GM12872 (cell line): ENCODE measurements around the gene PTPN5.

Experiments
- CTCF ChIP-seq: IDR thresholded peaks from 3 replicates; pipeline ENCODE4 v1.5.1; 2011; ENCODE audit warnings: low read depth, mild to moderate bottlenecking, low read length, moderate library complexity; ENCODE audit not compliant: insufficient read depth

Gene PTPN5

GRCh38 chr11:18765554-18765953 is 26.0 kb downstream of the PTPN5 start:
- no peak for TF ChIP-seq CTCF

GRCh38 chr11:18761741-18762140 is 29.9 kb downstream of the PTPN5 start:
- TF ChIP-seq CTCF: no peak

GRCh38 chr11:18761144-18761543 is 30.5 kb downstream of the PTPN5 start:
- no peak for TF ChIP-seq CTCF

- TF ChIP-seq CTCF: no peak
These were observed 33.8 kb downstream of the PTPN5 start for GRCh38 chr11:18757811-18758210.

- TF ChIP-seq CTCF: no peak
These were observed 34.7 kb downstream of the PTPN5 start for GRCh38 chr11:18756889-18757288.

- no peak for TF ChIP-seq CTCF
These were observed 37.3 kb downstream of the PTPN5 start for GRCh38 chr11:18754308-18754707.

- TF ChIP-seq CTCF: no peak
These were observed 39.1 kb downstream of the PTPN5 start for GRCh38 chr11:18752502-18752901.

- no peak for TF ChIP-seq CTCF
These were observed 40.7 kb downstream of the PTPN5 start for GRCh38 chr11:18750944-18751343.
